ENCODE results near the gene OSER1. TPM values are rescaled to one million over a fixed set of nuclear protein-coding genes. Genes with fewer than 3 reads are reported as not detected.

The OSER1 gene
- total and polyA plus RNA-seq, 9 of the 15 experiments (the other 6 are each of a cell fraction or from before 2014, with no cell fraction given): 15.5 to 57.3 (median 19.9) TPM

GRCh38 chr20:44171775-44172571 is 38.6 kb downstream of the OSER1 start:
- no peaks in the 10 kb centered on the region for H3K9me3 ChIP-seq (replicated peaks; ENCODE audit: control insufficient read depth, insufficient read depth, low read depth, low read length)
- TF ChIP-seq PPARD (CRISPR knock-in tag; IDR thresholded peaks at IDR 0.05) (no peak), NBN (IDR thresholded peaks at IDR 0.05; ENCODE audit: low read depth) (no peak), NR3C1 (CRISPR knock-in tag; IDR thresholded peaks at IDR 0.05) (no peak), PHB (CRISPR knock-in tag; IDR thresholded peaks at IDR 0.05) (no peak), NKRF (IDR thresholded peaks at IDR 0.05; ENCODE audit: borderline replicate concordance) (no peak), ZBTB1 (CRISPR knock-in tag; IDR thresholded peaks at IDR 0.05; ENCODE audit: borderline replicate concordance, low read depth) (no peak), GABPB1 (CRISPR knock-in tag; IDR thresholded peaks at IDR 0.05) (no peak)
- ChIA-PET POLR2A (interaction anchor here (1.3 to 2.0 kb wide), 2 partner anchors 10 to 15 kb away, joined by 3 to 10 read pairs; partner anchors contain the start of gene JPH2), CTCF (ENCODE audit: low intra/inter-chr PET ratio) (no interaction called here)
- in situ Hi-C loops (cut with MboI) (no loop called here), intact Hi-C loops (cut with micrococcal nuclease) (no loop called here)
- FAIRE-seq: no peak
- H3K9me1 ChIP-seq (ENCODE audit: control insufficient read depth, insufficient read depth, low read length): no peaks in the 10 kb centered on the region
- peaks cover 20 to 40% of the 10 kb centered on the region in 2 experiments; a peak in 4 of 5 replicates for H3K27me3 ChIP-seq (ENCODE audit: control insufficient read depth in 2 of 2, insufficient read depth in 2 of 2, low read length in 2 of 2)
- 0% methylated on average over 6 of the region's 6 CpGs for WGBS (ENCODE audit: insufficient coverage, low coverage, missing lambda C conversion rate)
- H2AFZ ChIP-seq (ENCODE audit: low read depth, low read length): no peak overlapping the region
- H4K20me1 ChIP-seq (replicated peaks; ENCODE audit: control insufficient read depth, insufficient read depth, low read length): no peaks in the 10 kb centered on the region
- no TSS peak for BruUV-seq (replicated peaks)
- DNase-seq (ENCODE audit: extremely low read depth in 1 of 4, low spot score in 3 of 4): no peak
- peaks cover 0 to 2% of the 10 kb centered on the region in 2 experiments; a peak in 1 of 5 replicates for H3K4me1 ChIP-seq (replicated peaks in 1 of 2; ENCODE audit: control insufficient read depth in 2 of 2, insufficient read depth in 2 of 2, low read length in 2 of 2)
- ATAC-seq: no peak
- H3K79me2 ChIP-seq (ENCODE audit: control insufficient read depth, insufficient read depth, low read length): no peaks in the 10 kb centered on the region
- no peak overlapping the region for H3K4me2 ChIP-seq (ENCODE audit: insufficient read depth, low read length)
- no peak overlapping the region for H3K9ac ChIP-seq (ENCODE audit: insufficient read depth in 1 of 2, low read depth in 2 of 2, low read length in 2 of 2)
- no peaks in the 10 kb centered on the region for H3K36me3 ChIP-seq (ENCODE audit: control insufficient read depth, insufficient read depth, low read length)
- no peak overlapping the region for H3K27ac ChIP-seq (ENCODE audit: extremely low read depth, low read depth, low read length)
- no peak overlapping the region for H3K4me3 ChIP-seq
